Measurements from ENCODE around the gene NR2F6.

DNA sequence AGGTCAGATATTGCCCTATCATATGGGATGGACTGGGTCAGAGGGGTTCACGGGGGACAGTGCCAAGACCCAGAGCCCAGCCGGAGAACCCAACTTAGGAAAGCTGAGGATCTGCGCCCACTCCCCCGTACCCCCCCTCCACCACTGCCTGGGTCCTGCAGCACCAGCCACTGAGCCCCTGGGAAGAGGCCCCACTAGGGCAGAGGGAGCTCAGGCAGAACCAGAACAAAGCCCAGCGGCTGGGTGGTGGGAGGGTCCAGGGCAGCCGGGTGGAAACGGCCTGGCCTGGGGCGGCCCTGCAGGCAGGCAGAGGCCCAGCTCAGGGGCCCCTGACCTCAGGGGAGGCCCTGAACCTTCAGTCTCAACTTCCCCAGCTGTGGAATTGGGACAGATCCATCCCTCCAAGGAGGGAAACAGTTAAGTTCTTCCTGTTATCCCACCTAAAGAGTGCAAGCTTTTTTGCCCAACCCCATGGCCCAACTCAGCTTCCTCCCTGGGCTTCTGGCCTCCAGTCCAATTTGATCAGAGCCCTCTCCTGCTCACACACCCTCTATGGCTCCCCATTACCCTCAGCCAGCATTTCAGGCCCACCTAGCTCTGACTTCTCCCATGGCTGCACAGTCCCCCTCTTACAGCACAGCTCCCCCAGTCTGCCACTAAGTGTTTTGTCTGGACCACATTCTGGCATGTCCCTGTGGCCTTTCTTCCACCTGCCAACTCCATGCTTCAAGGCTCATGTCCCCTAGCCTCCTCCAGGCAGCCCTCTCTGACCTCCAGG lies 3.1 kb downstream of the NR2F6 start:
- no peak for TF ChIP-seq POLR2AphosphoS5 (IDR thresholded peaks at IDR 0.05; ENCODE audit: insufficient read depth in 1 of 2, low read depth in 1 of 2)
- TF ChIP-seq, protein P1, sequence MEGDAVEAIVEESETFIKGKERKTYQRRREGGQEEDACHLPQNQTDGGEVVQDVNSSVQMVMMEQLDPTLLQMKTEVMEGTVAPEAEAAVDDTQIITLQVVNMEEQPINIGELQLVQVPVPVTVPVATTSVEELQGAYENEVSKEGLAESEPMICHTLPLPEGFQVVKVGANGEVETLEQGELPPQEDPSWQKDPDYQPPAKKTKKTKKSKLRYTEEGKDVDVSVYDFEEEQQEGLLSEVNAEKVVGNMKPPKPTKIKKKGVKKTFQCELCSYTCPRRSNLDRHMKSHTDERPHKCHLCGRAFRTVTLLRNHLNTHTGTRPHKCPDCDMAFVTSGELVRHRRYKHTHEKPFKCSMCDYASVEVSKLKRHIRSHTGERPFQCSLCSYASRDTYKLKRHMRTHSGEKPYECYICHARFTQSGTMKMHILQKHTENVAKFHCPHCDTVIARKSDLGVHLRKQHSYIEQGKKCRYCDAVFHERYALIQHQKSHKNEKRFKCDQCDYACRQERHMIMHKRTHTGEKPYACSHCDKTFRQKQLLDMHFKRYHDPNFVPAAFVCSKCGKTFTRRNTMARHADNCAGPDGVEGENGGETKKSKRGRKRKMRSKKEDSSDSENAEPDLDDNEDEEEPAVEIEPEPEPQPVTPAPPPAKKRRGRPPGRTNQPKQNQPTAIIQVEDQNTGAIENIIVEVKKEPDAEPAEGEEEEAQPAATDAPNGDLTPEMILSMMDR (IDR thresholded peaks at IDR 0.05) = no peak
